ENCODE measurements around the gene SNAP47.

DNA sequence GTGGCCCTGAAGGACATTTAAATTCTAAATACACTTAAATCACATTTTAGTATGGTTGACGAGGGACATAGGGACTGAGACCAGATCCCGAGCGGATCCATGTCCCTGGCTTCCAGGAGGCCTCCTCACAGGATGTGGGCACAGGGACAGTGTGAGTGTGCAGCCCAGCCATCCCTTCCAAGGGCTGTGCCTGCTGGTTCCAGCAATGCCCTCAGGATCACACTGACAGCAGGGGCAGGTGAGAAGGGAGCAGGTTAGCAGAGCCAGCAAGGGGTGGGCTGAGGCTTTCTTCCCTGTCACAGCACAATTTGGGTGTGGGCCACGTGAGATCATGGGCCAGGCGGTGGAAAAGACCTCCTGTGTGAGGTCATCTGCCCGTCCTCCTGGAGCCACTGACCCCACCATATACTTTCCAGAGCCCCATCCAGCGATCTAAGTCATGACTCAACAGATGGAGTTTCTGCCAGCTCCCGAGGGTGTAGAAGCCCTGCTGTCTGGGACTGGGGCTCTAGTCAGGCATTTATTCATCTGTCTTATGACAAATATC lies 43.2 kb downstream of the SNAP47 start:
- no peak for TF ChIP-seq EZH2 (IDR thresholded peaks at IDR 0.05; ENCODE audit: insufficient read depth, poor library complexity, severe bottlenecking)
- TF ChIP-seq EZH2phosphoT487 (IDR thresholded peaks at IDR 0.05; ENCODE audit: insufficient read depth, low read depth), result no peak

Data from GM23248 (cell line).